NCI-H1694 (cell line): ENCODE data around the gene PLIN4.

Source experiments
- DNase-seq: peaks from one replicate; lab custom pipeline; 2025; lab: John Stamatoyannopoulos, UW

The PLIN4 gene

DNA sequence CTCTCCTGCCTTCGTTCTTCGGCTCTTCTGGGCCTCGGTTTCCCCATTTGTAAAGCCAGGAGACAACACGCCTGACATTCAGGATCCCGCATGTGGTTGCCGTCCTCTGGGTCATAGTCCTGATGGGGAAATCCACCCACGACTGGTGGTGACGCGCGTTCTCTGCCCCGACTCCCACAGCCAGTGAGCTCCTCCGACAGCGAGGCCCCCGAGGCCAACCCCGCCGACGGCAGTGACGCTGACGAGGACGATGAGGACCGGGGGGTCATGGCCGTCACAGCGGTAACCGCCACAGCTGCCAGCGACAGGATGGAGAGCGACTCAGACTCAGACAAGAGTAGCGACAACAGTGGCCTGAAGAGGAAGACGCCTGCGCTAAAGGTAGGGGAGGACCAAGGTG lies 29.8 kb downstream of the PLIN4 start:
- DNase-seq, result no peak

DNA sequence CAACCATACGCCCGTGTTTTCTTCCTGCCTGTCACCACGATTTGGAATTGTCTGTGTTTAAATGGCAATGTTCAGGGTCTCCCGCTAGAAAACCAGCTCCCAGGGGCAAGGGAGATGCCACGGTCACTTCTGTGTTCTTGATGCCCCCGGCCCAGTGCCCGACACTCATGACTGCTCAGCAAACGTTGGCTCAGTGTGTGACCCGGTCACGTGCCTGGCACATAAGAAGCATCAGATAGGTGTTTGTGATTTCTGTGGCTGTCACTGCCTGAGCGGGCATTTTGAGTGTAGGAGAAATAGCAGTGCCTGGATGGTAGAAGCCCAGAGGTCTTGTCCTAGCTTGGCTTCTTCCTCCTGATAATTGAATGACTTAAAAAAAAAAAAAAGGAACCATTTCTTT lies 30.7 kb downstream of the PLIN4 start:
- no peak for DNase-seq

DNA sequence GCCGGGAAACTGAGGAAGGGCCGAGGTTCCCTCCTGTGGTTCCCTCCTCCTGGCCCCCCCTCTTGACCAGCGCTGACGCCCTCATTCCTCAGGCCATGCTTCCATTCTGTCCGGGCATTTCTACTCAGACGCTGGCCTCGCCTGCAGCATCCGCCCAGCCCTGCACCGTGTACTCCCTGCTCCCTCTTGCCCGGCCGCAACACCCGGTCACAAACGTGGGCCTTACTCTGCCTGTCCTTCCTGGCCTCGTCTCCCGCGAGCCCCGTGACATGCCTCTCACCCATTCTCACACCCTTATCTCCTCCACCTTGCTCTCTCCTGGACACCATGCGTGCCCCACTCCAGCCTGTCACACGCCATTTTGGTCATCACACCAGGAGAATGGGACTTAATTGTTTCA lies 34.9 kb downstream of the PLIN4 start:
- no peak for DNase-seq

DNA sequence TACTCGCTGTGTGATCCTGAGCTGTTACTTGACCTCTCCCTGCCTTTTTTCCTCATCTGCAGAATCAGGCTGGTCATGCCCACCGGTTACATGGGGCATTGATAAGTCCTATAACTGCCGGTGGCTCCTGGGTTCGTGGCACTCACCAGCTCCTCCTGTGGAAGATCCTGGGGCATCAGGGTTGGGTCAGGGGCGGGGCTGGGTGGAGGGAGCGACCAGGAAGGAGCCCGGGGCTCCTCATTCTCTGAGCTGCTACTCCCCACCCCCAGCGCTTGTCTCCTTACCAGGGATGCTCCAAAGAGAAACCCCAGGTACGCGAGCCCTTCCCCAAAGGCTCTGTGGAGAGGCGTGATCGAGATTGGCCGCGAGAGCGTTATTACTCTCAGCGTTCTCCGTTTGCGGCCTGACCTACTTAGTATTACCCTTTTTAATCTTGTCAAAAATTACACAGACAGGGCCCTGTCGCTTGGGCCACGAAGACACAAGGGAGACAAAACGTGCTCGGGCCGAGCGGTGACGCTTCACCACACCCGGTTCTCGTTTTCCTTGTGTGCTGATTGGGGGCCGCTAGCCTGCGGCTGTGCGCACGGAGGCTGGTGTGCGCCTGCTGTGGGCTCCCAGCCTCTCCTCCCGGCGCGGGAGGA lies 35.4 kb downstream of the PLIN4 start:
- no peak for DNase-seq

DNA sequence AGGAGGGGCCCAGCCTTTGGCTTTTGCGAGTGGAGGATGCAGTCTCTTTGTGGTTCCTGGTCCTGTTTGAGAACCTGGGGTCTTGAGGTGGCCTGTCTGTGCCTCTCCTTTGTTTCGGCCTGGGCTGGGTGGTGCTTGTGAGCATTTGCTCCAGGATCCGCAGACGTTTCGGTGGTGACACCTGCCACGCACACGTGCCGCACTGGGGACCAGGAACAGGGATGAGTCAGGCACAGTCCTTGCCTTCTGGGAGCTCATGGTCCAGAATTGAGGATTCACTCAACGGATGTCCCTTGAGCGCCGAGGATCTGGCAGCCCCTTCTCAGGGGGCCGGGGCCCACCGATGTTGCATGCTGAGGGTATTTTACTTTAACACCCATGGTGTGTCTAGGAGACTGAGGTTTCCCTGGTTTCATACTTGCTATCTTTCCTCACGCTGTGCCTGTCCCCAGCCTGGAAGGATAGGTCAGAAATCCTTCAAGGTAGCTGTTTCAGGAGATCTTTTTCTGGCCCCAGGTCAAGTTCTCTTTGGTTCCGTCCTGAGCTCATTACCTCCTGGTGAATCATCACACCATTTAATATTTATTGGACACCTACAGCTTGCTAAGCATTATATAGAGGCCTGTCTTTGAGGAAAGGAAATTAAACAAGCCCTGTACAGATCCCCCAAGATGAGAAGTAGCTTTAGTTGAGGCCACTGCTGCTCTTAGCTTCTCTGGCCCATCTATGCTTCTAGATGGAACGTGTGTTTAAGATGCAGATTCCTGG lies 41.1 kb downstream of the PLIN4 start:
- DNase-seq, result no peak

DNA sequence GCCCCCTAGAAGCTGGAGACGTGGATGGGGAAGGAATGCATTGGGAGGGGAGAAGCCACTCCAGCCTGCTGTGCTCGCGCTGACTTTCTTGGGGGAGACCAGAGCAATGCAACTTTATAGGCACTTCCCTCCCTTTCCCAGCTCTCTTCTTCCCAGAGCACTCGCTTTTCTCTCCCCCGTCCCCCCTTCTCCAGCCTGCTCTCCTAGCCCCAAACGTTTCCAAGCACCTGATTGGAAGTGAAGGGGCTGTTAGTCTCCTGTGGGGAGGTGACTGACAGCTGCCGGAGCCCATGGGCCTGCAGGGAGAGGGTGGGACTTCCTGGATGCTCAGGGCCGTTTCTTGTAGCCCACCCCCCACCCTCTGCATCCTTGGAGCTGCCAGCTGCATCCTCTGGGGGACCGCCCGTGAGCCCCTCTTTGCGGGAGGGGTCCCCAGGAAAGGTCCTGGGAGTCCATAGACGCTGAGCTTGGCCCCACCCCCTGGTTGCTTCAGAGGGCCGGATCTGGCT lies 43.7 kb downstream of the PLIN4 start:
- DNase-seq, result peak; percentile 66

DNA sequence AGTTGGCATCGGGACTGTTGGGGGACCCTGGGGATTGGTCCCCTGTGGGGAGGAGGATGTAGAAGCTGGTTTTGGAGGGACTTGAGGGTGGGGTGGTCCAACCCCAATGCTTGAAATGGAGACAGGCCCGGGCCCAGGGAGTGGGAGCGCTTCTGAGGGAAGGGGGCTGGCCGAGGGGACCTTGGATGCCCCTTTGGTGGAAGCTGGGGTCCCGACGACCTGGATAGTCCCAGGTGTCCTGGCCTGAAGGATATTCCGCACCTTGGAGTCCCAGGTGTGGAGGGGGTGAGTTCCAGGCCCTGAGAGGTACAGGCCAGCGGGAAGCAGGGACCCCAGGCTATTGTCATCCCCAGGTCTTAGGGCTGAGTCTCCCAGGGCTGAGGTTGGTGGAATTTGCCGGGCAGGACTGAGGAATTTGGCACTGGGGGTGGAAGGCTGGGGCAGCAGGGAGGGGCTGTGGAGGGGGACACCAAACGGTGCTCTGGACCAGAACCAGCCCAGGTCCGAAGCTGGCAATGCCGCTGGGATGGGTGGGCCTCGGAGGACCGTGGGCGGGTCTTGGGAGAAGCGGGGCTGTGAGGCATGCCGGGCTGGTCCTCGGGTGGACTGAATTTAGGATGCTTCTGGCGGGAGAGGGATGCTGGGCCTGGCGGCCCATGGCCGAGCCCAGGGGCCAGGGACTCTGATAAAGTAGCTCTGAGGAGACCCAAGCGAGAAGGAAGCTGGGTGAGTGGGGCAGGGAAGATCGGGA lies 44.3 kb downstream of the PLIN4 start:
- DNase-seq, result no peak

DNA sequence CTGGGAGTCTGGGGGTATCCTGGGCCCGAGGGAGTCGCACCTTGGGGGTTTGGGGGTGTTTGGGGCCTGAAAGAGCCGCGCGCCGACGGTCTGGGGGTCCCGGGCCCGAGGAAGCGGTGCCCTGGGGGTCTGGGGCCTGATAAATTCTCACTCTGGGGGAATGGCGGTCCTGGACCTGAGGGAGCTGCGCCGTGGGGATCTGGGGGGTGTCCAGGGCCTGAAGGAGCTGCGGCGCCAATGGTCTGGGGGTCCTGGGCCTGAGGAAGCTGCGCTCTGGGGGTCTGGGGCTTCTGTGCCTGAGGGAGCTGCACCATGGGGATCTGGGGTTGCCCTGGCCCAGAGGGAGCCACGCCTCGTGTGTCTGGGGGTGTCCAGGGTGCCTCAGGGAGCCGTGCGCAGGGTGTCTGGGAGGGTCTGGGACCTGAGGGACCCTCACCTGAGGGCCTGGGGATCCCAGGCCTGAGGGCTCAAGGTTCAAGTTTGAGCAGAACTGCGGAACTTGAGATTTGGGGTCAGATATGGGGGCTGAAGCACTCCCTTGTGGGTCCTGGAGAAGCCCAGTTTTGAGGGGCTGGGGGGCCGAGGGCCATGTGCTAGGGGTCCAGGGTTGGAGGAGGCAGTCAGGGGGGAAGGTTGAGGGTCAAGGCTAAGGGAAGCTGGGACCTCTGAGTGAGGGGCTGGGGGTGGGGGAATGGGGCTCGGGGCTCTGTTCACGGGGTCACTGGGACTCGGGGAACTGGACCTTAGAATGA lies 45.1 kb downstream of the PLIN4 start:
- no peak for DNase-seq

DNA sequence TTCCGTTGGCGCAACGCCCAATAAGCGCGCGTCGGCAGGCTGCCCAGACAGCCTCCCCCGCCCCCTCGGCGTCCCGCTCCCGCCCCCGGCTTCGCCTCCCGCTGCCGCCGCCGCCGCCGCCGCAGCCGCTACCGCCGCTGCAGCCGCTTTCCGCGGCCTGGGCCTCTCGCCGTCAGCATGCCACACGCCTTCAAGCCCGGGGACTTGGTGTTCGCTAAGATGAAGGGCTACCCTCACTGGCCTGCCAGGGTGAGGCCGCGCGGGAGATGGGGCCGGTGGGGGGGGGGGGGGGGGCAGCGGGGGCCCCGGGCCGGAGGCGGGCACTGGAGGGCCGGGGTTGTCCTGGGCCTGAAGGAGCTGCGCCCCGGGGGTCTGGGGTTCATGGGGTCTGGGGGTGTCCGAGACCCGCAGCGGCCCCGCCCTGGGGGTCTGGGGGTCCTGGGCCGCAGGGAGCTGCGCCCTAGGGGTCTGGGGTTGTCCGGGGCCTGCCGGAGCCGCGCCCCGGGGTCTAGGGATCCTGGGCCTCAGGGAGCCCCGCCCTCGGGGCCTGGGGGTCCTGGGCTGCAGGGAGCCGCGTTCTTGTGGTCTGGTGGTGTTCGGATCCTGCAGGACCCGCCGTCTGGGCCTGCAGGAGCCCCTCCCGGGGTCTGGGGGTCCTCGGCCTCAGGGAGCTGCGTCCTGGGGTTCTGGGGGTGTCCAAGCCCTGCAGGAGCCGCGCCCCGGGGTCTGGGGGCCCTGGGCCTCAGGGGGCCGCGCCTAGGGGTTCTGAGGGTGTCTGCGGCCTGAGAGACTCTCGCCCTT lies 45.9 kb downstream of the PLIN4 start, which contains the start of gene HDGFL2:
HDGFL2 (plus strand) TSS at position 124 of the 801 bp plus-strand sequence; CDS start at position 178, 54 bp downstream.
- DNase-seq, result no peak

DNA sequence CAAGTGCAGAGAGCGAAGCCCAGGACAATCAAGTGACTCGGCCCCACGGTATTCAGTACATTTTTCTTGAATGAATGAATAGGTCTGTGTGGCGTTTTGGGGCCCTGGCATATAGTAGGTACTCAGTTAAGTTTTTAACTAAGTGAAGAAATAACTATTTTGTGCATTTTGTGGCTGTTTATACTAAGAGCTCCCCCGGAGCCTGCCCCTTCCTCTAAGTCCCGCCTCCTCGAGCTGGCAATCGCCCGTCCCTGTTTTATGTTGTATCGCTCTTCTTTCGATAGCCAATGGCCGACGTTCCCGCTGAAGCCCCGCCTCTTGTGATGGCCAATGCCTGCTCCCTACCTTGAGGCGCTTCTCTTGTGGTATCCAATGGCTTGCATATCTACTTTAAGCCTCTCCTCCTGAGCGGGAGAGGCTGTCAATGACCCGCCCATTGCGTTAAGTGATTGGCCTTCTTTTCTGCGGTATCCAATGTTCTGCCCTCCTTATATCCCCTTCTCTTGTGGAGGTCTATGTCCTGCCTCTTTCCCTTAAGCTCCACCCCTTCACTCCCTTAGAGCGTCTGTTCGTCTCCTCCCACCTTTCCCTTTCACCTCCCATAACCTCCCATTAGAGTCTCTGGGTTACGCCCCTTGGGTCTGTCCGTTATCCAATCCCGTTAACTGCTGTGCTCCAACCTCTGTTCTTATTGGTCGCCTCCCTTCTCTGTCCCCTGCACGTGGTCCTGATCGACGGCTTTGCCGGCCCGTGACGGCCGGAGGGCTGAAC lies 46.7 kb downstream of the PLIN4 start:
- peak; percentile 100 for DNase-seq

DNA sequence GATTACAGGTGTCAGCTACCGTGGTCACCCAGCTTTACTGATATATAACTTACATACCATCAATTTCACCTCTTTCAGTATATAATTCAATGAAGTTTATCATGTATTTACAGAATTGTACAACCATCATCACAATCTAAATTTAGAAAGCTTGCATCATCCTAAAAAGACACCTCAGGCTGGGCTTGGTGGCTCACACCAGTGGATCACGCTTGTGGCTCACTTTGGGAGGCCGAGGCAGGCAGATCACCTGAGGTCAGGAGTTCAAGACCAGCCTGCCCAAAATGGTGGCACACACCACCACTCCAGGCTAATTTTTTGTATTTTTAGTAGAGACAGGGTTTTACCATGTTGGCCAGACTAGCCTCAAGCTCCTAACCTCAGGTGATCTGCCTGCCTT lies 50.5 kb downstream of the PLIN4 start:
- no peak for DNase-seq

DNA sequence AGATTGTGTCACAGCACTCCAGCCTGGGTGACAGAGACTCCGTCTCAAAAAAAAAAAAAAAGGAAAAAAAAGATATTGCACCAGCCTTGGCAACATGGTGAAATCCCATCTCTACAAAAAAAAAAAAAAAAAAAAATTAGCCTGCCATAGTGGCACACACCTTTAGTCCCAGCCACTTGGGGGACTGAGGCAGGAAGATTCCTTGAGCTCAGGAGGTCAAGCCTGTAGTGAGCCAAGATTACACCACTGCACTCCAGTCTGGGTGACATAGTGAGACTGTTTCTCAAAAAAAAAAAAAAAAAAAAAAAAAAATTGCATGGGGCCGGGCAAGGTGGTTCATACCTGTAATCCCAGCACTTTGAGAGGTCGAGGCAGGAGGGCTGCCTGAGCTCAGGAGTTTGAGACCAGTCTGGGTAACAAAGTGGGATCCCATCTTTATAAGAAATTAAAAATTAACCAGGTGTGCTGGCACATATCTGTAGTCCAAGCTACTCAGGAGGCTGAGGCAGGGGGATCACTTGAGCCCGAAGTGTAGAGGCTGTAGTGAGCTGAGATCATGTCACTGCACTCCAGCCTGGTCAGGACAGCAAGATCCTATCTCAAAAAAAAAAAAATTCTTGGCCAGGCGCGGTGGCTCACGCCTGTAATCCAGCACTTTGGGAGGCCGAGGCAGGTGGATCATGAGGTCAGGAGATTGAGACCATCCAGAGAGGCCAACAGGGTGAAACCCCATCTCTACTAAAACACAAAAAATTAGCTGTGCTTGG lies 53.3 kb downstream of the PLIN4 start:
- DNase-seq, result no peak

DNA sequence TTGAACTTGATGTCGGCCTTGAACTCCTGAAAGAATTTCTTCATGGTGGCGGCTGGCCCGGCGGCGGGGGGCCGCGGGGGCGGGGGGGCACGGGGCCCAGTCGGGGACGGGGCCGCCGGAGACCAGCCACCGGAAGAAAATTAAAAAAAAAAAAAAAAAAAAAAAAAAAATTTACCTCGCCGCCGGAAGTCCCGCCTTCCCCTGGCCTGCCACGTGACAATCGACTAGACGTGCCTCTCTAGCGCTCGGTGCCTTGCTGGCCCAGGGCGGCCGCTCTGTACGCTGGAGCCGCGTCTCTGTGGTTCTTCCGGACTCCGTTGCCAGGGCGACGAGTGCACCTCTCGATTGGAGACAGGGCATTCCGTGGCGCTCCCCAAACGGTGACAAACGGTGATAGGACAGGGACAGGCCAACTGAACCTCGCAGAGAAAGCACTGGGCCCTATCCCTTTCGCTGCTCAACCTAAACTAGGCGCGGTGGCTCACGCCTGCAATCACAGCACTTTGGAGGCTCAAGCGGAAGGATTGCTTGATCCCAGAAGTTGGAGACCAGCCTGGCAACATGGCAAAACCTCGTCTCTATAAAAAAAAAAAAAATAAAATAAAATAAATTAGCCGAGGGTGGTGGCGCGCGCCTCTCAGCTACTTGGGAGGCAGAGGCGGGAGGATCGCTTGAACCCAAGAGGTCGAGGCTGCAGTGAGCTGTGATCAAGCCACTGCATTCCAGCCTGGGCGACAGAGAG lies 60.5 kb downstream of the PLIN4 start, which contains the start of gene UBXN6:
UBXN6 (minus strand) TSS at position 141 of the 742 bp plus-strand sequence; CDS start at position 44, 97 bp downstream.
- DNase-seq, result peak; percentile 91

DNA sequence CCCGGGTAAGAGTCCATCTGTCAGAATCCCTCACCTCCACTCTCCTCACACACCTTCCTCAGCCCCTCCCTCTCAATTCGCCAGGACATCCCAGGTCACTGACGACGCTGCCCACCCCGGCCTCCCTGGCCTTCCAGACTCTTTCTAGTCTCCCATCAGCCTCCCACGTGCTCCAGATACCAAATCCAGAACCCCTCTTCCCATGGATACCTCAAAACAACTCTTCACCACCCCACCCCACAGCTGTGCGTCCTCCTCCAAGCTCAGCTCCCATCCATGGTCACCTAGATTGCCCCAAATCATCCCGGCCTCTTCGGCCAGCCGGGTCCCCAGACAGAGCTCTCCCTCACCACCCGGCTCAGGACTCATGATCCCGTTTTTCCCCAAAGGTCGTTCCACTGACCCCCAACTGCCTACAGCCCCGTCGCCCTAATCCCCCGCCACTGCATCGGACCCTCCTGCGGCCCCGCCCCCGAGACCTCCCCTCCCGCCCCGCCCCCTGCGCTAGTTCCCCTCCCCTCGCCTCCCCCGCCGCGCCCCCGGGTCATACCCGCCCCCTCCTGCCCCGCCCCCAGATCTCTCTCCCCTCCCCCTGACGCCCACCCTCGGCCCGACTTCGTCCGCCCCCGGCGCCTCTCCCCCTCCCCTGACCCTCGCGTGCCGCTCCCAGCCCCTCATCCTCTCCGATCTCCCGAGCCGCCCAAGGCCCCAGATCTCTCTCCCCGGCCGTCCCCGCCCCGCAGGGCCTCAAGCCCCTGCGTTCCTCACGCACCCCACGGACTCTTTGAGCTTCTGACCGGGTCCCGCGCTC lies 61.2 kb downstream of the PLIN4 start:
- no peak for DNase-seq

DNA sequence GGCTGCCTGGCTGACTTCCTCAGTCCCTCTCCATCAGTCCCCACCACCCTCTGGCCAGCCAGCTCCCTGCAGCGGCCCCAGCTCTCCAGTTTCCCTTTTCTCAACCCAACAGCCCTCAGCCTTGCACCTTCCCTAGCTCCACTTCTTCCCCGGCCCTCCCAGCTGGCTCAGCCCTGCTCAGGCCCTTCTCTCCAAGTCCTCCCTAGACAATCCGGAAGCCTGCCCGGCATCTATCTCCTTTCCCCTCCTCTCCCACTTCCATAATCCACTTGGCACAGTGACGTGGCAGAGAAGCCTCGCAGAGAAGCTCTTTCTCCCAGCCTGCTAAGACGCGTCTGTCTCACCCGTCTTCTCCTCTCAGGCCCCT lies 61.8 kb downstream of the PLIN4 start:
- no peak for DNase-seq

DNA sequence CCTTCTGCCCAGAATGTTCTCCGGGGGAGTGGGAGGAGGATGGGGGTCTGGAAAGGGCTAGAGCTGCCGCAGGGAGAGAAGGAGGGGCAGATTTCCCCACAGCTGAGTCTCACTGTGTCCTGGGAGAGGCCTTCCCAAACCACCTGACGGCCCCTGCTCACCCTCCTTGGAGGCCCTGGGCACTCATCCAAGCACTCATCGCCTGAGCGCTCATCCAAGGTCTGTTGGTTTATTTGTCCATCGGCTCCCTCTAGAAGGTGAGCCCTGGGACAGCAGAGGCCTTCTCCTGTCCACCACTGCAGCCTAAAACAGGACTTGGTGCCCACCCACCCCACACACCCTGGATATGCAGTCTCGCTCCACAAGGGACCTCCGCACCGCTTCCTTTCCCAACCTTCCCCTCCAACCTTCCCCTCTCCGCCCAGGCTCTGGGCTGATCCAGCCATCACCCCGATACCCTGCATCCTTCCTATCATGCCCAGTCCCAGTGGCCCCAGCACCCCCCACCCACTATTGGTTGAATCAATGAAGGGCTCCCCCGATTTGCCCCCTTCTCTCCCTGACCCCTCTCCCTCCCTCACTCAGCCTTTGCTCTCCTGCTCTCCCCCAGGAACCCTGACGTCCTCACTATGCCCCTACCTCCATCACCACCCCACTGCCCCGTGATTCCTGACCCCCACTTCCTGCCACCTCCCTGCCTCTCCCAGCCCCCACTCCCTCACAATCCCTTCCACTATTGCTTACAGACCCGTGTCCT lies 62.4 kb downstream of the PLIN4 start:
- DNase-seq, result no peak
